Measurements from ENCODE around the gene GAREM1.

GAREM1 gene

DNA sequence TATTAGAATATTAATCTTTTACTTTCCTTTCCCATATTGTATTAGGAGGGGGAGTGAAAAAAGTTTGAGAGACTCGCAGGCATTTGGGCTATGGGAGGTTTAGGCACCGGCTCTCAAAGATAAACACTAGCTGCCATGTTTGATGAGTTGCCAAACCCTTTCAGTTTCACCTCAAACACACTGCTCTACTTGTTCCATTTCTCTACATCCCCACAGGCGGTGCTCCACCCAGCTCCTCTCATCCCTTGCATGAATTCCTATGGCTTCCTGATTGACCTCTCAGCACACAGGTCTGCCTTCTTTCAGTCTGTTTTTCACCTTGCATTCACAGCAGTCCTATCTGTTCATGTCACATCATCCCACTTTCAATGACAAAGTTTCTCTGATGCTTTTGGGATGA is 215.1 kb downstream of the GAREM1 start:
- Histone ChIP-seq H3K4me3 (no peak overlapping the region), H3K9me3 (no peaks in the 10 kb centered on the region), H3K36me3 (no peaks in the 10 kb centered on the region), H3K27ac (no peak overlapping the region), H3K27me3 (no peaks in the 10 kb centered on the region), H3K4me1 (no peaks in the 10 kb centered on the region)
- DNase-seq = no peak
- intact Hi-C loops (cut with DNase I; ENCODE audit: low total_unique reads) = no loop called here
- TF ChIP-seq, protein P1, sequence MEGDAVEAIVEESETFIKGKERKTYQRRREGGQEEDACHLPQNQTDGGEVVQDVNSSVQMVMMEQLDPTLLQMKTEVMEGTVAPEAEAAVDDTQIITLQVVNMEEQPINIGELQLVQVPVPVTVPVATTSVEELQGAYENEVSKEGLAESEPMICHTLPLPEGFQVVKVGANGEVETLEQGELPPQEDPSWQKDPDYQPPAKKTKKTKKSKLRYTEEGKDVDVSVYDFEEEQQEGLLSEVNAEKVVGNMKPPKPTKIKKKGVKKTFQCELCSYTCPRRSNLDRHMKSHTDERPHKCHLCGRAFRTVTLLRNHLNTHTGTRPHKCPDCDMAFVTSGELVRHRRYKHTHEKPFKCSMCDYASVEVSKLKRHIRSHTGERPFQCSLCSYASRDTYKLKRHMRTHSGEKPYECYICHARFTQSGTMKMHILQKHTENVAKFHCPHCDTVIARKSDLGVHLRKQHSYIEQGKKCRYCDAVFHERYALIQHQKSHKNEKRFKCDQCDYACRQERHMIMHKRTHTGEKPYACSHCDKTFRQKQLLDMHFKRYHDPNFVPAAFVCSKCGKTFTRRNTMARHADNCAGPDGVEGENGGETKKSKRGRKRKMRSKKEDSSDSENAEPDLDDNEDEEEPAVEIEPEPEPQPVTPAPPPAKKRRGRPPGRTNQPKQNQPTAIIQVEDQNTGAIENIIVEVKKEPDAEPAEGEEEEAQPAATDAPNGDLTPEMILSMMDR (IDR thresholded peaks at IDR 0.05) = no peak

DNA sequence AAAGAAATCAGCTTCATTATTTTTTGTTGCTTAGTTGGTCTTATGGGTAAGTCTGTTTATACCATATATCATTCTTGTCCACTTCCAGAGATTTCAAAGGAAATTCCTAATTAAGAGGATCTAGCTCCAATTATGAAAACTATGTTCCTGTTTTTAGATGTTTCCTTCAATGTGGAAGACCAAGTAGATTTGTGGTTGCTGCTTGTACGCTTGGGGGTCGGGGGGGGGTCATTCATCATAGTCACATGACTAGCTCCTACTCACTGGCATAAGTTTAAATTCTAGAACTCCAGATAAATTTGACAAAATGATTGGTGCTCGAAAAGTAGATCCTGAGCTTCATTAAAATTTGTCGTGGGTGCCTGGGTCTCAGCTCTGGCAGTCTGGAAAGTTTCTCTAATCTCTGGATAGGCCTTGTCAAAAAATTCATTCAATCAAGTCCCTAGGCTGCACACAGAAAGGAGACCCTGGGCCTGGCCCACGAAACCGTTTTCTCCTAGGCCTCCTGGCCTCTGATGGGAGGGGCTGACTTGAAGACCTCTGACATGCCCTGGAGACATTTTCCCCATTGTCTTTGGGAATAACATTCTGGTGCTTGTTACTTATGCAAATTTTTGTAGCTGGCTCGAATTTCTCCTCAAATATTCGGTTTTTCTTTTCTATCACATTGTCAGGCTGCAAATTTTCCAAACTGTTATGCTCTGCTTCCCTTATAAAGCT is 218.4 kb downstream of the GAREM1 start:
- intact Hi-C loops (cut with DNase I; ENCODE audit: low total_unique reads) = no loop called here
- Histone ChIP-seq H3K9me3 (no peaks in the 10 kb centered on the region), H3K4me1 (no peaks in the 10 kb centered on the region), H3K27ac (no peak overlapping the region), H3K4me3 (no peak overlapping the region), H3K36me3 (no peaks in the 10 kb centered on the region), H3K27me3 (no peaks in the 10 kb centered on the region)
- TF ChIP-seq, protein P1 (IDR thresholded peaks at IDR 0.05) = no peak
- DNase-seq = no peak

DNA sequence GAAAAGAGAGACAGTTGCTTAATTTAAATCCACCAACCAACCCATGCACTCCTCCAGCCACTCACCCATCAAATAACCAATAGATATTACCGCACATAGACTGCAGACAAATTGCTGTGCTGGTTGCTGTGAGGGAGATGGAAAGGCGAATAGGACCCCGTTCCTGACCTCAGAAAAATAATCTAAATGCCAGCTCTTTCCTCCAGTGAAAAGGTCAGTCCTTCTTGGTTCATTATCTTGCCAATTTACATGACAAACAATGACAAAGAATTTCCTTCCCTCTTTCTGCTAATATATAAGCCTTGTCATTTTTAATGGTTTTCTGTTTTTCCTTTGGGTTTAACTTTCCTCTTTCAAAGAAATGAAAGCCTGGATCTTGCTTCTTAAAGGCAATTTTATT is 219.2 kb downstream of the GAREM1 start:
- Histone ChIP-seq H3K27ac (no peak overlapping the region), H3K4me1 (no peaks in the 10 kb centered on the region), H3K4me3 (no peak overlapping the region), H3K36me3 (no peaks in the 10 kb centered on the region), H3K9me3 (no peaks in the 10 kb centered on the region), H3K27me3 (no peaks in the 10 kb centered on the region)
- intact Hi-C loops (cut with DNase I; ENCODE audit: low total_unique reads) = no loop called here
- DNase-seq = no peak
- TF ChIP-seq, protein P1 (IDR thresholded peaks at IDR 0.05) = no peak

DNA sequence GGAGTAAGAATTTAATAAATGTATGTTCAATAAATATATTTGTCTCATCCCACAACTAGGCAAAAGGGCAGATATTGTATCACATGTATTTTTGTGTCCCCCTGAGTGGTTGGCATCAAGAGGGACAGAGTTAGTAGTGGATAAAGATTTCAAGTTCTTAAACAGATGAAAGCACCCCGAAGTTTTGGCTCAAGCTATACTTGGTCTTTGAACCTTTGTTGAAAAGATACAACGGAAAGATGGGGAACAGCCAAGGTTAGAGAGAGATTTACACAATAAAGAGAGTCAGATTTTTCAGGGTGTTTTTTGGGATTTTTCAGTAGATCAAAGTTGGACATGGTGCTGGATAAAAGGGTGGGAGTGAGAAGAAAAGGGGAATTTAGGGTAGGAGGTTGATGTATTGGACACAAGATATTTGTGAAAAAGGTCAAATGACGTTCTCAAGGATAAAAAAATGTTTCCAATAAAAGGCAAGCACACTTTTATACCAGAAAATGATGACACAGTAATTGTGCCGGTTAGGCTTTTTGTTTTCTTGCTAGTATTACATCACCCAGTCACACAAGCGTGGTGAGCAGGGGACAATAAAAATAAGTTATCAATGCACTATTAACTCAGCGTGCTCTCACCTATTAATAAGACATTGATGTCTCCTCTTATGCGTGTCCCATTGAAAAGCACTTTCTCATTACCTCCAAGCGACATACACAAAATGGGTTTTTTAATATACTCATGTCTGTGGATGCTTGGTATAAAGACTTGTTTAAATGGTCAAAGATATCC is 221.3 kb downstream of the GAREM1 start:
- Histone ChIP-seq H3K4me3 (no peak overlapping the region), H3K27ac (no peak overlapping the region), H3K4me1 (no peaks in the 10 kb centered on the region), H3K9me3 (no peaks in the 10 kb centered on the region), H3K27me3 (no peaks in the 10 kb centered on the region), H3K36me3 (no peaks in the 10 kb centered on the region)
- intact Hi-C loops (cut with DNase I; ENCODE audit: low total_unique reads) = no loop called here
- DNase-seq = no peak
- TF ChIP-seq, protein P1 (IDR thresholded peaks at IDR 0.05) = no peak

DNA sequence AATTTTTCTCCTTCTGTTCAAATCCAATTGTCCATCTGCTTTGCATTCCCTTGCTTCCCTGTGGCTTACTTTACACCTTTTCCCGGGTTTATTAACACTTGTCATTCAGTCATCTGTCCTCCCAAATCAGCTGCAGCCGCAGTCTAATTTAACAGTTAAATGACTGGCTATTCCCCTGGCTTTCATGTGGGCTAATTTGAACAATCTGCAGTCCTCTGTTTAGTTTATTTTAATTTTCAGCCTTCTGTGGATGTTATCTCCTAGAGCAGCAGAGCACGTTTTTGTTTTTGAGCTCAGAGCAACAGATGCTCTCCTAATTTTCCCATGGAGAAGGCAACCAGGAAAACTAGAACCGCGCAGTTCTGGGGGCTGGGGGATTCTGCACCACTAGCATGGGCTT is 225.8 kb downstream of the GAREM1 start:
- intact Hi-C loops (cut with DNase I; ENCODE audit: low total_unique reads) = no loop called here
- no peak overlapping the region for H3K27ac ChIP-seq
- no peaks in the 10 kb centered on the region for H3K9me3 ChIP-seq
- no peaks in the 10 kb centered on the region for H3K4me1 ChIP-seq
- H3K27me3 ChIP-seq = no peaks in the 10 kb centered on the region
- no peak for DNase-seq
- TF ChIP-seq, protein P1 (IDR thresholded peaks at IDR 0.05) = no peak
- H3K4me3 ChIP-seq = no peak overlapping the region
- no peaks in the 10 kb centered on the region for H3K36me3 ChIP-seq

Measured in tibial artery (tissue), 4 donors.